Activated CD4-positive, alpha-beta T cell treated with anti-CD3 and anti-CD28 coated beads, Interleukin-2, amount 10 ng/mL, durations not matched to agents 7 days and 5 days (primary cell): ENCODE data around the gene FHIT. TPM values are rescaled to one million over a fixed set of nuclear protein-coding genes. Genes with fewer than 3 reads are reported as not detected.

Experiments
- CTCF ChIA-PET: fragments of 350-600 bp; sonication (Branson Sonifier 250); formaldehyde crosslinking; loops from one replicate; lab custom pipeline; 2021; ENCODE audit warnings: antibody characterized with exemption; lab: Charles Lee
- POLR2A ChIA-PET: fragments of 350-600 bp; sonication (Branson Sonifier 250); formaldehyde crosslinking; loops from one replicate; lab custom pipeline; 2021; ENCODE audit warnings: antibody characterized with exemption; lab: Charles Lee
- DNase-seq: peaks from one replicate; pipeline ENCODE4 v3.0.0-alpha.2; 2020
- H3K27ac Mint-ChIP-seq: one replicate; pipeline ENCODE4 v1.8.0; 2021; ENCODE audit warnings: mild to moderate bottlenecking, moderate library complexity, mixed read lengths
- H3K27me3 Mint-ChIP-seq: one replicate; pipeline ENCODE4 v1.8.0; 2021; ENCODE audit warnings: mixed read lengths
- H3K36me3 Mint-ChIP-seq: one replicate; pipeline ENCODE4 v1.8.0; 2021; ENCODE audit warnings: low read depth, mixed read lengths
- H3K4me1 Mint-ChIP-seq: one replicate; pipeline ENCODE4 v1.8.0; 2021; ENCODE audit warnings: mixed read lengths
- H3K4me3 Mint-ChIP-seq: one replicate; pipeline ENCODE4 v1.8.0; 2021; ENCODE audit warnings: mild to moderate bottlenecking, moderate library complexity, mixed read lengths
- H3K9me3 Mint-ChIP-seq: one replicate; pipeline ENCODE4 v1.8.0; 2021; ENCODE audit warnings: mixed read lengths
- total RNA-seq, 2 experiments: library from RNA; stranded (reverse); gene quantifications; one replicate each; pipeline ENCODE4 v1.2.3, GENCODE V29; 2021

Gene FHIT
- total RNA-seq, 2 experiments from 2014 or later: 39.4 to 41.2 TPM

DNA sequence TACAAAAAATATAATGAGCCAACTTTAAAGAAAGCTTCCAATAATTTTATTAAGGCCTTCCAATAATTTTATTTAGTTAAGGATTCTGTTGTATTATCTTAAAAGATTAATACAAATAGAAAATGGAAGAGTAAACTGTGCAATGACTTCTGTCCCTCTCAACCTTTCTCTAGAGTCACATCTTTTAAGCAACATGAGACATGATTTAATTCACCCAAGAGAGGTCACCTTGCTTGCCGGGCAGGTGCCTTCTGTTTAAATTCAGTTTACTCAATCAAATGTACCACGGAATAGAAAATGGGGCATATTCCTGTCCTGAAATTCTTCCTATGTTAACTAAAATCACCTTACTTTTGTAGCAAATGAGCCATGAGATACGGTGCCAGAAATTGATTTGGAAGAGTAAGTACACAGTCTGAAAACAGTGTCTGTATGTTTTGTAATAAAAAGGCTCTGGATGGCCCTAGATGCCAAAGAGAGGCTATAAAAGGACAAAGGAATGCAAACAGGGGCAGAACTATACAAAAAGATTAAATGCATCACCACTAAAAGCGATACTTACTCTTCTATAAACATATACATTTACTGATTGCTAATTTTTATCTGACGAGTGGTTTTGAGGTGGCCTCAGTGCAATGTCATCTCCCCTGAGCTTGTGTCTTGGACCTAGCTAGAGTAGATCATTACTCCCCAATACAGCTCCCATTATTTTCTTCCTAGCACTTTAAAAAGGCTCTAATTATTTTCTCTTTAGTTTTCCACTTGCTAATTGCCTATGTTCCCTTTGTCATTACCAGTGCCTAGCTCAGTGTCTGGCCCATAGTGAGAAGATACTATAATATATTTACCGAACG, 134.0 kb downstream of the FHIT start:
- Mint-ChIP-seq H3K27me3 (no peaks in the 10 kb centered on the region), H3K4me3 (no peak overlapping the region), H3K4me1 (peaks cover 8% of the 10 kb centered on the region), H3K36me3 (peaks cover 3% of the 10 kb centered on the region), H3K9me3 (peaks cover 2% of the 10 kb centered on the region), H3K27ac (no peak overlapping the region)
- CTCF ChIA-PET: interaction anchor here (0.5 kb wide), 1 partner anchor 14 kb away, joined by 4 read pairs; no protein-coding TSS in a partner anchor
- no peak for DNase-seq
- POLR2A ChIA-PET: no interaction called here

GRCh38 chr3:61114316-61114953, 136.8 kb downstream of the FHIT start:
- Mint-ChIP-seq H3K4me1 (peaks cover 30% of the 10 kb centered on the region), H3K4me3 (no peak overlapping the region), H3K27ac (no peak overlapping the region), H3K36me3 (no peaks in the 10 kb centered on the region), H3K27me3 (no peaks in the 10 kb centered on the region), H3K9me3 (no peaks in the 10 kb centered on the region)
- CTCF ChIA-PET: no interaction called here
- no peak for DNase-seq
- POLR2A ChIA-PET: no interaction called here

DNA sequence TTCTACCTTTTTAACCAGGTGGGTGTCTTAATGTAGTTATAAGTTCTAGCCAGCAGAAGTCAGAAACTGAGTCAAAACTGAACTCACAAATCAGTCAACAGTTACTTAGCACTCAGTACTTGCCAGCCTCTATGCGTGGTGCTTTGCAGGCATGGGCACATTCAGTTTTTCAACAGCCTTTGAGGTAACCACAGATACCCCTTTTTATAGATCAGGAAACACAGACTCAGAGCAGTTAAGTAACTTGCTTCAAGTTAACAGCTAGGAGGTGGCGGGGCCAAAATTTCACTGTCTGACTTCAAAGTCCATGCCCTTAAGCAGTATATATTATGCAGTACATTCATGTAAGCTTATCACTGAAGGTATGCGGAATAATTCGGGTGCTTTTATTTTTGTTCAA, 139.4 kb downstream of the FHIT start:
- Mint-ChIP-seq H3K27me3 (no peaks in the 10 kb centered on the region), H3K9me3 (peaks cover 3% of the 10 kb centered on the region), H3K27ac (no peak overlapping the region), H3K4me3 (no peak overlapping the region), H3K4me1 (peaks cover 30% of the 10 kb centered on the region), H3K36me3 (no peaks in the 10 kb centered on the region)
- DNase-seq: peak; percentile 8
- POLR2A ChIA-PET: no interaction called here
- CTCF ChIA-PET: interaction anchor here (2.2 kb wide), 1 partner anchor 9 kb away, joined by 7 read pairs; no protein-coding TSS in a partner anchor

GRCh38 chr3:61110576-61110975, 140.7 kb downstream of the FHIT start:
- Mint-ChIP-seq H3K4me3 (no peak overlapping the region), H3K9me3 (peaks cover 3% of the 10 kb centered on the region), H3K4me1 (peaks cover 30% of the 10 kb centered on the region), H3K36me3 (no peaks in the 10 kb centered on the region), H3K27ac (peak overlapping the region; percentile 2), H3K27me3 (no peaks in the 10 kb centered on the region)
- peak; percentile 8 for DNase-seq
- ChIA-PET CTCF (interaction anchor here (2.2 kb wide), 1 partner anchor 10 kb away, joined by 7 read pairs; no protein-coding TSS in a partner anchor), POLR2A (no interaction called here)

GRCh38 chr3:61108247-61109019, 142.8 kb downstream of the FHIT start:
- ChIA-PET CTCF (no interaction called here), POLR2A (no interaction called here)
- Mint-ChIP-seq H3K4me3 (no peak overlapping the region), H3K4me1 (peaks cover 26% of the 10 kb centered on the region), H3K27me3 (no peaks in the 10 kb centered on the region), H3K27ac (no peak overlapping the region), H3K36me3 (no peaks in the 10 kb centered on the region), H3K9me3 (peaks cover 3% of the 10 kb centered on the region)
- DNase-seq: no peak

- H3K36me3 Mint-ChIP-seq: no peaks in the 10 kb centered on the region
- no peaks in the 10 kb centered on the region for H3K4me1 Mint-ChIP-seq
- peaks cover 3% of the 10 kb centered on the region for H3K9me3 Mint-ChIP-seq
- ChIA-PET CTCF (no interaction called here), POLR2A (no interaction called here)
- H3K4me3 Mint-ChIP-seq: no peak overlapping the region
- H3K27ac Mint-ChIP-seq: no peak overlapping the region
- DNase-seq: no peak
- no peaks in the 10 kb centered on the region for H3K27me3 Mint-ChIP-seq
Observed at GRCh38 chr3:61094608-61095007, 156.6 kb downstream of the FHIT start.

- no peak for DNase-seq
- H3K9me3 Mint-ChIP-seq: peaks cover 3% of the 10 kb centered on the region
- H3K36me3 Mint-ChIP-seq: no peaks in the 10 kb centered on the region
- H3K4me3 Mint-ChIP-seq: no peak overlapping the region
- no peaks in the 10 kb centered on the region for H3K4me1 Mint-ChIP-seq
- no peak overlapping the region for H3K27ac Mint-ChIP-seq
- ChIA-PET POLR2A (no interaction called here), CTCF (interaction anchor here (0.8 kb wide), 1 partner anchor 28 kb away, joined by 3 read pairs; no protein-coding TSS in a partner anchor)
- no peaks in the 10 kb centered on the region for H3K27me3 Mint-ChIP-seq
Observed at GRCh38 chr3:61093364-61093763, 157.9 kb downstream of the FHIT start.

- Mint-ChIP-seq H3K36me3 (no peaks in the 10 kb centered on the region), H3K27me3 (no peaks in the 10 kb centered on the region), H3K27ac (no peak overlapping the region), H3K4me3 (no peak overlapping the region), H3K9me3 (peaks cover 3% of the 10 kb centered on the region), H3K4me1 (no peaks in the 10 kb centered on the region)
- CTCF ChIA-PET: interaction anchor here (0.6 to 0.8 kb wide), 2 partner anchors 28 to 68 kb away, joined by 3 read pairs; no protein-coding TSS in a partner anchor
- DNase-seq: no peak
- POLR2A ChIA-PET: no interaction called here
Observed at GRCh38 chr3:61092870-61093269, 158.4 kb downstream of the FHIT start.

- Mint-ChIP-seq H3K9me3 (peaks cover 3% of the 10 kb centered on the region), H3K36me3 (no peaks in the 10 kb centered on the region), H3K4me1 (no peaks in the 10 kb centered on the region), H3K27ac (no peak overlapping the region), H3K4me3 (no peak overlapping the region), H3K27me3 (no peaks in the 10 kb centered on the region)
- no peak for DNase-seq
- ChIA-PET POLR2A (no interaction called here), CTCF (no interaction called here)
Observed at GRCh38 chr3:61090389-61091169, 160.7 kb downstream of the FHIT start.

- DNase-seq: no peak
- Mint-ChIP-seq H3K4me1 (no peaks in the 10 kb centered on the region), H3K9me3 (peaks cover 3% of the 10 kb centered on the region), H3K27me3 (no peaks in the 10 kb centered on the region), H3K27ac (no peak overlapping the region), H3K36me3 (no peaks in the 10 kb centered on the region), H3K4me3 (no peak overlapping the region)
- POLR2A ChIA-PET: no interaction called here
- CTCF ChIA-PET: no interaction called here
Observed at GRCh38 chr3:61087465-61087864, 163.8 kb downstream of the FHIT start.

DNA sequence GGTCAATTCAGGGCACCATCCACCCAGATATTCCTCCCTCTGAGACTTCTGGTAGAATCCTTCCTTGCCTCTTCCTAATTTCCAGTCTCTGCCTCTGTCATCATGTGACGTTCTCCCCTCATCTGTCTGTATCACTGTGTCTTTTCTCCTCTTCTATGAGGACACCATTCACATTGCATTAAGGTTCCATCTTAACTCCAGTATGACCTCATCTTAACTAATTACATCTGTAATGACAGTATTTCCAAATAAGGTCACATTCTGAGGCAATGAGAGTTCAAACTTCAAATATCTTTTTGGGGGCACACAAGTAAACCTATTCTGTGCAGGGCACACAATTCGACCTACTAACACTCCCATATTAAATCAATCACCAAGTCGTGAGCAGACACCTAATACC, 169.7 kb downstream of the FHIT start:
- no peaks in the 10 kb centered on the region for H3K27me3 Mint-ChIP-seq
- H3K27ac Mint-ChIP-seq: no peak overlapping the region
- POLR2A ChIA-PET: no interaction called here
- H3K4me3 Mint-ChIP-seq: no peak overlapping the region
- no peak for DNase-seq
- H3K9me3 Mint-ChIP-seq: no peaks in the 10 kb centered on the region
- H3K4me1 Mint-ChIP-seq: no peaks in the 10 kb centered on the region
- CTCF ChIA-PET: no interaction called here
- H3K36me3 Mint-ChIP-seq: no peaks in the 10 kb centered on the region

DNA sequence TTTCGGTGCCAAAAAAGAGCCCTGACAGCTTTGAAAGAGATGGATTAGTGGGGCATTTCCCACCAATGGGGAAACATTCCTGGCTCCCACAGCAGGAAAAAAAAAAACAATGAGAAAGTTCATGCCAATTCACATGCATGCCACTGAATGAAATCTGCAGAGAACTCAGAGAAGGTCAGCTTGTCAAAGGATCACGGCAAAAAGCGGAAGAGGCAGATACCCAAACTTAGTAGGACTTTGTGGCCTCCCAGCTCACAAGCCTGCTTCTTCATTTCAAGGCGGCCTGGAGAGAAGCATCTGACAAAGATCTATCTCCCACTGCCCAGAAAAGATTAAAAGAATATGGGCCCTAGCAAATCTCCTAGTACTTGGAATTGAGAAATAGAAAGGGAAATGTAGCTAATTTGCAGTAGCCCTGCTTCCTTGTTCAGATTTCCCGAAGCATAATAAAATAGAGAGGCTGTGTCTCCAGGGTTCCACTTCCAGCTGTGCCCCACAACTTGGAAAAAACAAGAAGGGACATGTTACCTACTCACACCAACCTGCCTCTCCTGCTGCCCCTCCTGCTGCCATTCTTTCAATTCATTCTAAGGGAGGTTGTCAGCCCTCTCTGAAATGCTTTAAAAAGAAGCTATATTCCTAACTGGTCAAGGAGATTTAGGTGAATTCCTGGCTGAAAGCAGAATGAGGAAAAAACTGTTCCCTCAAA, 170.4 kb downstream of the FHIT start:
- no peaks in the 10 kb centered on the region for H3K9me3 Mint-ChIP-seq
- ChIA-PET POLR2A (no interaction called here), CTCF (no interaction called here)
- no peak overlapping the region for H3K27ac Mint-ChIP-seq
- H3K4me3 Mint-ChIP-seq: no peak overlapping the region
- H3K4me1 Mint-ChIP-seq: no peaks in the 10 kb centered on the region
- H3K36me3 Mint-ChIP-seq: no peaks in the 10 kb centered on the region
- no peak for DNase-seq
- no peaks in the 10 kb centered on the region for H3K27me3 Mint-ChIP-seq
